ENCODE results near the gene SLC17A9.

The SLC17A9 gene

GRCh38 chr20:62940875-62941274 lies 11.6 kb upstream of the SLC17A9 start:
- no peak for DNase-seq

DNA sequence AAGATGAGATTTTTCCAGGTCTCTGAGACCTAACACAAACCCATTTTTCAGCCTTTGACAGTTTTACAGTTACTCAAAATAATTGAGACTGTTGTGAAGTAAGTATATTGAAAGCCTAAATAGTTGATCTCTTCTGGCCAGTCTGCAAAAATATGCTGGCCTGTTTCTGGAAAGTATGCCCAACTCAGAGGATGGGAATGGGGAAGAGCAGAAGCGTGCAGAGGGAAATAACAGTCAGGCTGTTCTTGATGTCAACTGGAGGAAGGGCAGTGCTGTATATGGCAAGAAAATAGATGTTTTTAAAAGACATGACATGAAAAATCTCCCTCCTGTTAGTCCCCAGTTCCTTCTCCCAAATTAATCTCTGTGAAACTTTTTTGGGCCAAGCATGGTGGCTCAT lies 10.7 kb upstream of the SLC17A9 start:
- no peak for DNase-seq

GRCh38 chr20:62942456-62942855 lies 10.1 kb upstream of the SLC17A9 start:
- DNase-seq, result no peak

- DNase-seq, result no peak
These were observed 9.1 kb upstream of the SLC17A9 start for GRCh38 chr20:62943396-62943795.

GRCh38 chr20:62944184-62944583 lies 8.3 kb upstream of the SLC17A9 start:
- no peak for DNase-seq

DNA sequence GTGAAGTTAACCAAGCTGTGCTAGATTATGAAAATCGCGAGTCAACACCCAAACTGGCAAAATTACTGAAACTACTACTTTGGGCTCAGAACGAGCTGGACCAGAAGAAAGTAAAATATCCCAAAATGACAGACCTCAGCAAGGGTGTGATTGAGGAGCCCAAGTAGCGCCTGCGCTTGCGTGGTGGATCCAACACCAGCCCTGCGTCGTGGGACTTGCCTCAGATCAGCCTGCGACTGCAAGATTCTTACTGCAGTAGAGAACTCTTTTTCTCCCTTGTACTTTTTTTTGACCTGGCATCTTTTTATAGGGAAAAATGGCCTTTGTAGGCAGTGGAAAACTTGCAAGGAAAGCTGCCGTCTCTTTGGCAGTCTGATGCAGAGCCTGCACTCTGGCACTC lies 7.8 kb upstream of the SLC17A9 start:
- no peak for DNase-seq

- no peak for DNase-seq
These were observed 6.7 kb upstream of the SLC17A9 start for GRCh38 chr20:62945771-62946339.

- DNase-seq, result no peak
These were observed 5.6 kb upstream of the SLC17A9 start for GRCh38 chr20:62946918-62947317.

DNA sequence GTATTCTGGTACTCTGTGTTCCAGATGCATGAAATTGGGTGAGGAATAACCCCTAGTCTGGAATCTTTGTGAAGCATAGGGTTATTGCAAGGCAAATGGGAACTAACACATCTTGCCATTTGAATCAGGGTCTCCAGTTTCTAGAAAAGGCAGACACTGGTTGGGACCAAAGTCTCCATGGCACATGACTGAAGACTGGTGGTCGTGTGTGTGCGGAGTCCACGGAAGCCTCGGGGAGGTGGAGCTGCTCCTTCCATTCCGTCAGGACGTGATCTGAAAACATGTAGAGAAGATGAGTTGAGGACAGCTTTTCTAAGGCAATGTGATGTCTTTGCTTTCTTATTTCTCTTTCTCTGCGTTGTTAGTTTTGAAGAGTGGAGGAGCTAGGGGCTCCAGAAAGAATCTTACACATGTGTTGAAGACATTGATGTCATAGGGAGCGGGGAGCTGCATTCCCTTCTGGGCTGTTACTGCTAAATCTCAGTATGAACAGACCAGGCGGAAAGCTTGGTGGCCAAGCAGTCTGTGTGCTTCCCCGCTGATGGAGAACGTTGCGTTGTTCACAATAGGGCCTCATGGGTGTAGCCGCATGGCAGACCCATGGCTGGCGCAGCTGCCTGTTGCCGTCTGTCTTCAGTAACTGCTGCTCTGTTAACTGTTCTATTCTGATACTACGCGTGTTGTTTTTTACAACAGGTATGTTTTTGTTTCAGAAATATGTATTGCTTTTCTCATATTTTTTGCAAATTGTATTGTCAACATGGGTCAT lies 4.8 kb upstream of the SLC17A9 start:
- DNase-seq, result no peak

DNA sequence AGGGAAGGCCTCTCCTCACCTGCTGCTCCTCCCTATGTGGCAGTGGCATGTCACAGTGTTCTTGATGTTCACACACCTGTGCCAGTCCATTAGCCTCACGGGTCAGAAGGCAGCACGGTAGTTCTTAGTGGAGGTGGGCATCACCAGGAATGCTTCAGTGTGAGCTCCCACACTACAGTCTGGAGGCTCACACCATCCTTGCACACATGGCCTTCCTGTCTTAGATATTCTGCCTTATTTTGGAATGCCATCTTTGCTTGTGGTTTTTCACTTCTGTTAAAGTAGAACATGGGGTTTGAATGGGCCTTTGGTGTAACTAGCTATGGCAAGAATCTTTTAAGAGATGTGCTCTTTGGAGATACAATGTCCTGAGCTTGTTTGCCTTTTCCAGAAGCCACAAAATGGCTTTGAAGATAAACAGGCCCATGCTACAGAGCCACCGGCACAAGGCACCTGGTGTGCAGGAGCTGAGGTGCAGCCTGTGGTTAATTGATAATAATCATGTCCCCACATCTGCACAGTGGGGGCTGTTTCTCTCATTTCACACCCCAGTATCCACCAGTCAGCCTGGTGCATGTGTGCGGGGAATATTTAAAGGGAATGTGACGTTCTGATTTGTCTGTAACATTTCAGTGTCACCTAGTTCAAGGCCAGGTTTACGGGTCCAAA lies 3.2 kb upstream of the SLC17A9 start:
- DNase-seq, result no peak

DNA sequence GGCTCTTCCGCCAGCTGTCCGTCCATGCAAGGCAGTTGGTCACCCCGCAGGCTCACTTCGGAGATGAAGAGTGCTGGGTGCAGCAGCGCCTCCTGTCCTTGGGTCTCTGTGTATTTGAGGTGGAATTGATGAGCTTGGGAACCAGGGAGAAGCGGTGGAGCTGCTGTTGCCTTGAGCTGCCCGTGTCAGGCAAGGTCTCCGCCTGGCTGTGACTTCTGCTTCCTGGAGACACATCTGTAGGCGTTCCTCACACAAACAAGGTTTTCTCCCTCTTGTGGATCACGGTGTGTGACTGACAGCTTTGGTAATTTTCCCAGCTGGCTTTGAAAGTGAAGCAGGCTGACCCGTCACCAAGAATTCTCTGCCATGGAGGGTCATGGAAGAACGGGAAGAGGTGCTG lies 2.5 kb upstream of the SLC17A9 start:
- DNase-seq, result no peak

DNA sequence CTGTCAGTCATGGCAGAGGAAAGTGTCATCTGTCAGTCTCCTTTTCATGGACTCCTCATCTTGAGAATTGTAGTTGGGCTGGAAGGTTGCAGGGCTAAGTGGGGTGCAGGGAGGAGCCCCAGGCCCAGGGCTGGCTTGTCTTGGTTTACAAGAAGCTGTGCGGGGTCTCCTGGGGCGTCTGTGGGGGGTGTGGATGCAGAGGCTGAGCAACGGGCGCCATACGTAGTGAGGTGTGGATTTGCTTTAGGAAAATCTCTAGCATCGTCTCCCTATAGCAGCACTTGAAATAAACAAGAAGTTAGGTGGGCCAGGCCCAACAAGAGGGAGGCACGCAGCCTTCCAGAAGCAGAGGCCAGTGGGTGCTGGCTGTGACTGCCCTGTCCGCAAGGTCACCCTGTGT lies 1.8 kb upstream of the SLC17A9 start:
- DNase-seq, result no peak

DNA sequence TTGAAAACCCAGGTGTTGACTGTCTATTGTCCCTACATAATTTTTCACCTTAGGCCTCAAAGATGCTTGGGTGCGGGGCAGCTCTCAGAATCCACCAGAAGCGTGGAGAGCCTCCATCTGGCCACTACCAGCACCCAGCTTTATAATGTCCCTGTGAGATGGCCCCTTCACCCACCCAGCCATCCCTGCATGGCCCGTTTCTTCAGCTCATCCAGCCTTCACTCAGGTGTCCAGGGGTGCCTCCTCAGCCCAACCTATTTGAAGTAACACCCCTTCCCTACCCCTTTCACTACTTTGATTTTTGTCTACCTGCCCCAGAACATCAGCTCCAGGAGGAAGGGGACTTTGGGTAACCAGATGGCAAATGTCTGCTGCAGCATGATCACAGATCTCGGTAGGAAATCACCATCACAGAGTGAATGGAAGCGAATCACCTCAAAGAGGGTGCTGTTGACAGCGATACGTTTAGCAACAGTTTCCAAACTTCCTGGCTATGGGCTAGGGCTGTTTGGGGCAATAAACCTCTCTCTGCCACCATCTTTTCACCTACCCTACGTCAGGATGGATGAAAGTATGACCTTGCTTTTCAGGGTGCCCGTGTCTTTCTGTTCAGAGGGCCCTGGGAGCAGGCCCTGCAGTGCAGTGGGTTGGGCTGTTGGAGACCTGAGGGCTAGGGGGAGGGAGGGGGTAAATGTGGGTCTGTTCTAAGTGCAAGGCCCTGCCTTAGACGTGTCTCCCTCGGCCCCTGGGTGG lies 1.2 kb upstream of the SLC17A9 start:
- DNase-seq, result no peak

GRCh38 chr20:62951896-62952372 lies 575 bp upstream of the SLC17A9 start:
- no peak for DNase-seq

DNA sequence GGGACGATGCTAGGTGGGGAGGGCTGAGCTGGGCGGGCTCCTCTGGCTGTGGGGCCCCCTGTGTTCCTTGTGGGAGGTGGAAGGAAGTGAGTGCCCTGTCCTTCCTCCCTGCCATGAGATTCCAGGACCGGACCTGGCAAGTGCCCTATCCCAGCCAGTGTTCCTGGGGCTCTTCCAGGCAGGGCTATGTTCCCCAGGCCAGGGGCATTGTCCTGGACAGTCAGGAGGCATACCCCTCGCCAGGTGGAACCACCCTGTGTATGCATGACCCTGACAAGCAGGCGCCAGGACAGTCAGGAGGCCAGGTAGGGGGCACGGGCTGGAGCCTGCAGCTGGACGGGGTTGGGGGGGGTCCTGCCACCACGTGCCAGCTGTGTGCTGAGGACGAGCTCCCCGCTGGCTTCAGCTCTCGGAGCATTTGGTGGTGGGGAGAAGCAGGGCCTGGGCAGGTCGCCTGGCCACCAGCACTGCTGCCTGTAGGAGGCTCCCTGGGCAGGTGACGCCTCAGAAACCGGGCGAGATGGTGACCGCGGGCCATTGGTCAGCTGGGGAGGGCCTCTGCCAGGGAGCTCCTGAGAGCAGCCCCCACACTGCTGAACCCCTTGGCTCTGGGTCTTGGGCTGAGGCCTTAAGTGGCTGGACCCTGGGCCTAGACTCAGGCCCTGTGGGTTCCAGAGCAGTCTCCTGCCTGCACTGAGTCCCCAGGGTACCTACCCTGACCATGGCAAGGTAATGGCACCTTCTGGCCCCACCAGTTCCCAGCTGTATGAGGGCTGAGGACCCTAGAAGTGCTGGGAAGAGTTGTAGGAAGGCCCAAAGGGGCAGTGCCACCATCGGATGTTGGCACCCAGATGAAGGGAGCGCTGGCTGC lies 694 bp downstream of the SLC17A9 start:
- no peak for DNase-seq

DNA sequence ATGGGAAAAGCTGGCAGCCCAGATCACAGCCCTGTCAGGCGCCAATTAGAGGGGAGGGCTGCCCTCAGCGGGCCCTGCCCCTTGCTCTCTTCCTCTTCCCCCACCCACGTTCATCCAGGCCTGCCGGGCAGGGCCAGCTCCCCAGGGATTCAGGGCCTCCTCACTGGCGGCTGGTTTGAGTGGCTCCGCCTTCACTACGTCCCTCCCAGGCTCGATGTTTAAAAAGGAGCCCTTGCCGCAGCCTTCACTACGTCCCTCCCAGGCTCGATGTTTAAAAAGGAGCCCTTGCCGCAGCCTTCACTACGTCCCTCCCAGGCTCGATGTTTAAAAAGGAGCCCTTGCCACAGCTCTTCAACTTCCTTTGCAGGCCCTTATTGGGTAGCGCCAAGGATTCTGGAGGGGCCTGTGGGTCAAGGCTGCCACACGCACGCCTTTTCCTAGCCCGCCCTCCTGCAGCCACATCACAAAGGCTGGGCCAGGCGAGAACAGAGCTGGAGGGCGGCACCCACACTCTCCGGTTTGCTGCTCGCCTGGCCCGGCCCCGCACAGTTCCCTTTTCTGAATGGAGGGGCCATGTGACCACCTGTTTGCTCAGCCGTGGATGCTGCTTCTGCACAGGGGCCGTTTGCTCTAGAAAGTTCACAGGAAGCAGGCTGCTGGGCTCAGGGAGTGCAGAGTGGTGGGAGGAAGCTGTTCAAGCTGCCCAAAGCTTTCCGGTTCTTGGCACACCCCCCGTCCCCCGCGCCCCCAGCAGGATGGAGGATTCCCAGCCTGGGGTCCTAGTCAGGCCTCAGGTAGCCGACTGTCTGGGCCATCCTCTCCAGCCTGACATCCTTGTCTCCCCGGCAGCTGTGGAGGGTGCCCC lies 1.6 kb downstream of the SLC17A9 start:
- no peak for DNase-seq

DNA sequence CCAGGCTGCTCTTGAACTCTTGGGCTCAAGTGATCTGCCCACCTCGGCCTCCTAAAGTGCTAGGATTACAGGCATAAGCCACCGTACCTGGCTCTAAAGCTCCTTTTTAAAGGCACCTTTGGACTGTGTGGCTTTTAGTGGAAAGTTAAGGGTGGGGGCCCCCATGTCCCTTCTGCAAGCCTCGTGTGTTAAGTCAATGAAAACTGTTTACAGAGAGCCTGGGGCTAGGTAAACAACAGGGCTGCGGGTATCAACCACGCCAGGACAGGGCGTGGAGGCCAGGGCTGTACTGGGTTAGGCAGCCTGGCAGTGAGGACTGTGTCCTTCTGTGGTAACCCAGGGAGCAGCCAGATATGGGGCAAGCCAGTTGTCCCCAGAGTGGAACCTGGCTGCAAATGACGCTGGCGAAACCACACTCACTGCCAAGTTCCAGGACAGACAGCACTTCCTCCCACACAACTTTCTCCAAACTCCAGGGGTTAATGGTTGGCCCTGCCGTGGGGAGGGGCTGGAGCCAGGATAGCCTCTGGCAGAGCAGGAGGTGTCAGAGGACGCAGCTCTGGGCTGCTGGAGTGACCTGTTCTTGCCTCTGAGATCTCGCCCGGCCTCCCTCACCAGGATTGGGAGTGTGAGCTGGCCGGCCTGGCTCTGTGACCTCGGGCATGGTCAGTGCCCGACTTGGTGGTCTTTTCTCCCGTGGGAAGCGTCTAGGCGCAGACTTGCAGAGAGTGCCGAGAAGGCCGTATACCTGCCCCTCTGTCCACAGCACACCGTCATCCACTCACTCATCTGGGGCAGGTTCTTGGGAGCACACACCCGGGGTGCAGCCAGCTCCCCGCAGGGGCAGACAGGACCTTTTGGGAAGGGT lies 3.2 kb downstream of the SLC17A9 start:
- no peak for DNase-seq

DNA sequence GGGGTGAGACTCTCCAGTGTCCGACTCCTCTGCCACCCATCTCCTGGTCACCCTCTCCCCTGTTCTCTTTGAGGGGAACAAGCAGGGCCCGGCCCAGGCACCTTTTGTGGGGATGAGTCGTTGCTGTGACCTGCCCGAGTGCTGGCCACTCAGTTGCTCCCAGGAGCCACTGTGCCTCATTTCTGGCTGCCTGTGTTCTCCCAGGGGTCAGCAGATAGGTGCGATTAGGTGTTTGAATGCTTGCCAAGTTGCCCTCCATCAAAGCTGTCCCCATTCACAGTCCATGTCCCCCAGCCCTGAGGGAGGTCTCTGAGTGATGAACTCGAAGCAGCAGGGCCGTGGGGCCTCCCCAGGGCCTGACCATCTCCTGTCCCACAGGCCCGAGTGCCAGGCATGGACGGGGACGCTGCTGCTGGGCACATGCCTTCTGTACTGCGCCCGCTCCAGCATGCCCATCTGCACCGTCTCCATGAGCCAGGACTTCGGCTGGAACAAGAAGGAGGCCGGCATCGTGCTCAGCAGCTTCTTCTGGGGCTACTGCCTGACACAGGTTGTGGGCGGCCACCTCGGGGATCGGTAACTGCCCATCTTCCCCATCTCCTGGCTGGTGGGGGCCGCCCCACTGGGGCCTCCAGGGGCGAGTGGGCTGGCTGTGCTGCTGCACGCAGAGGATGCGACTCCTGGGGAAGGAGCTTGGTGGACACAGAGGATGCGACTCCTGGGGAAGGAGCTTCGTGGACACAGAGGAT lies 4.1 kb downstream of the SLC17A9 start:
- DNase-seq, result no peak

Data from 8988T (cell line).